Stimulated activated CD4-positive, alpha-beta T cell treated with anti-CD3 and anti-CD28 coated beads, Interleukin-2, amount 100 ng/mL, for 4 hours (primary cell): Measurements from ENCODE around the gene CEMIP2.
"Not testable (repeated sequence)": the region's sequence is repeated elsewhere in the genome, so short reads cannot be mapped to it uniquely, and the experiment has no call there.

ENCODE experiments used
- DNase-seq: peaks from one replicate; pipeline ENCODE4 v3.0.0-alpha.2; 2020; ENCODE audit warnings: low read depth

Gene CEMIP2

GRCh38 chr9:71768388-71769174 lies at the start of gene CEMIP2:
TSS of gene CEMIP2 (minus strand) at chr9:71768513. CDS start at chr9:71750373, 18,140 bp downstream.
- DNase-seq, result peak; percentile 90

- no peak for DNase-seq
Measured at GRCh38 chr9:71816916-71817451, 48.7 kb upstream of the CEMIP2 start.

GRCh38 chr9:71814815-71815214 lies 46.5 kb upstream of the CEMIP2 start:
- no peak for DNase-seq

- DNase-seq, result no peak
Measured at GRCh38 chr9:71814226-71814625, 45.9 kb upstream of the CEMIP2 start.

- no peak for DNase-seq
Measured at GRCh38 chr9:71812385-71812784, 44.1 kb upstream of the CEMIP2 start.

GRCh38 chr9:71808068-71808467 lies 39.8 kb upstream of the CEMIP2 start:
- DNase-seq, result no peak

- DNase-seq, result peak; percentile 37
Measured at GRCh38 chr9:71806901-71807307, 38.6 kb upstream of the CEMIP2 start.

- DNase-seq, result not testable (repeated sequence)
Measured at GRCh38 chr9:71805096-71805495, 36.8 kb upstream of the CEMIP2 start.

GRCh38 chr9:71801826-71802225 lies 33.5 kb upstream of the CEMIP2 start:
- DNase-seq, result no peak

- no peak for DNase-seq
Measured at GRCh38 chr9:71797266-71797665, 29.0 kb upstream of the CEMIP2 start.

GRCh38 chr9:71796100-71796767 lies 27.9 kb upstream of the CEMIP2 start:
- DNase-seq, result peak; percentile 6

GRCh38 chr9:71795097-71795813 lies 26.9 kb upstream of the CEMIP2 start:
- DNase-seq, result no peak

- DNase-seq, result no peak
Measured at GRCh38 chr9:71793386-71794105, 25.2 kb upstream of the CEMIP2 start.

- DNase-seq, result no peak
Measured at GRCh38 chr9:71791875-71792274, 23.6 kb upstream of the CEMIP2 start.

- no peak for DNase-seq
Measured at GRCh38 chr9:71790296-71790695, 22.0 kb upstream of the CEMIP2 start.

- DNase-seq, result peak; percentile 85
Measured at GRCh38 chr9:71783120-71783523, 14.8 kb upstream of the CEMIP2 start.

GRCh38 chr9:71781391-71781790 lies 13.1 kb upstream of the CEMIP2 start:
- DNase-seq, result no peak

GRCh38 chr9:71780953-71781352 lies 12.6 kb upstream of the CEMIP2 start:
- no peak for DNase-seq

- DNase-seq, result no peak
Measured at GRCh38 chr9:71778085-71778484, 9.8 kb upstream of the CEMIP2 start.

- no peak for DNase-seq
Measured at GRCh38 chr9:71774920-71775319, 6.6 kb upstream of the CEMIP2 start.

GRCh38 chr9:71772726-71773125 lies 4.4 kb upstream of the CEMIP2 start:
- DNase-seq, result no peak

GRCh38 chr9:71770170-71770569 lies 1.9 kb upstream of the CEMIP2 start:
- no peak for DNase-seq
